HT1080 (cell line): Measurements from ENCODE around the gene PLA1A. TPM values are rescaled to one million over a fixed set of nuclear protein-coding genes. Genes with fewer than 3 reads are reported as not detected.

Experiments
- DNase-seq: peaks from one replicate; pipeline ENCODE4 v3.0.0-alpha.2; 2015; ENCODE audit warnings: low read depth
- total RNA-seq: library from RNA; depleted of rRNA; stranded (reverse); fragments of >200 nt; shearing (Covaris generic); gene quantifications from 2 replicates; pipeline ENCODE4 v1.2.3, GENCODE V29; 2014

PLA1A gene
- total RNA-seq, 1 experiment from 2014 or later = not detected

- no peak for DNase-seq
Measured at GRCh38 chr3:119636891-119637611, 39.4 kb downstream of the PLA1A start.

- DNase-seq = peak; percentile 97
Measured at GRCh38 chr3:119637679-119638477, 40.2 kb downstream of the PLA1A start.

GRCh38 chr3:119639494-119640350, 42.0 kb downstream of the PLA1A start:
- DNase-seq = peak; percentile 39

DNA sequence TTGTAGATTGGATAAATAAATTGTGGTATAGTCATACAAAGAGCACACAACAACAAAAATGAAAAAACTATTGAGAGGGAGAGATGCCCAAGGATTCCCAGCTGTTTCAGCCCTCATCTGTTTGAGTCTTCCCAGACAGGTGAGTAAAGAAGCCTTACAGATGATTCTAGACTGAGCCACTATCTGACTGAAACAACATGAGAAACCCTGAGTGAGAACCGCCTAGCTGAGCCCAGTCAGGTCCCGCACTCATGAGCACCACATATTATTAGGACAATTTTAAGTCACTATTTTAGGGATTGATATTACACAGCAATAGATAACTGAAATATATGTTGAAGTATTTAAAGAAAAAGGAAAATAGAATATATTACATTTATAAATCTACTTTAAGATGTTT, 43.7 kb downstream of the PLA1A start:
- no peak for DNase-seq

DNA sequence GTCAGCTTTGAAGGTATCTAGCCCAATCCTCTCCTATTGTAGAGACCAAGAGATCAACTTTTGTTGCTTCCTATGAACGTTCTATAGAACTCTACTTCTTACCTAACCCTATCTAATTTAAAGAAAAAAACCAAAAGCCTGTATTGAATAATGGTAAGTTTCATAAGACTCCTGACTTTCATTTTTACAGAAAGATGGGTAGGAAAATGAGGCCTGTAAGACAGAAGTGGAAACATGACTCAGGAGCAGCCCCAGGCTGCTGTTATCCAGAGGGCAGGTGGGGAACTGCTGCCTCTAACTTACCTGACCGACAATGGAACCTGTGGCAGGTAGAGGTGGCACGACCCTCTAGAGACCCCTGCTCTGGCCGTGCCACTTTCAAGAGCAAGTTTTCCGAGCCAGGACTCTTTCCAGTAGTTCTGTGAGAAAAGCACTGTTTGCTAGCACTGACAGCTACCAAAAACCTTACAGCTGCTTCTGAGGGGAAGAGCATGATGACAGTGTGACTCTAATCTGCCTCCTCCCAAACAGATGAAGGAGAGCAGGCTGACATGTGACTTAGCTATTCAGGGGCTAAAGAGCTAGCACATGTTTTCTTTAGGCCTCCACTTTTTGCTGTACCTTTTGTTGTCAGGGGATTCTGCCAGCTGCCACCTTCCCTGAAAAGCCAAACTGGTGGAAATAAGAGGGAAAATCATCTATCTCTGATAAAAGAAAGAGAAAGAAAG, 45.2 kb downstream of the PLA1A start:
- peak; percentile 28 for DNase-seq

DNA sequence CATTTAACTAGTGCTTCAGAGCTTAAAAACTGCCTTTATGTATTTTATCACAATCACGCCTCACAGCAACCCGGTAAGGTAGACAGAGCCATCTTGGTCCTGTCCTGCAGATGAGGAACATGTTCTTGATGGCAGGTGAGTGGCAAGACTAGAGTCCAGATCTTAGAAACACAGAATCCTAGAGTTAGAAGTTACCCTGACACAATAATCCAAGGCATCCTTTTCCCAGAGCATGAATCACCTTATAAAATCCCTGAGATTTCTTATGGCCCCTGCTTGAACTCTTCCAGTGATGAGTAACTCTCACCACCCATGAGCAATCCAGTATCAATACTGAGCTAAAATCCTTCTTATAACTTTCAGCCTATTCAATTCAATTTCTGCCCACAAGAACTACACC, 45.8 kb downstream of the PLA1A start:
- peak; percentile 92 for DNase-seq

GRCh38 chr3:119644481-119644880, 46.8 kb downstream of the PLA1A start:
- DNase-seq = no peak

DNA sequence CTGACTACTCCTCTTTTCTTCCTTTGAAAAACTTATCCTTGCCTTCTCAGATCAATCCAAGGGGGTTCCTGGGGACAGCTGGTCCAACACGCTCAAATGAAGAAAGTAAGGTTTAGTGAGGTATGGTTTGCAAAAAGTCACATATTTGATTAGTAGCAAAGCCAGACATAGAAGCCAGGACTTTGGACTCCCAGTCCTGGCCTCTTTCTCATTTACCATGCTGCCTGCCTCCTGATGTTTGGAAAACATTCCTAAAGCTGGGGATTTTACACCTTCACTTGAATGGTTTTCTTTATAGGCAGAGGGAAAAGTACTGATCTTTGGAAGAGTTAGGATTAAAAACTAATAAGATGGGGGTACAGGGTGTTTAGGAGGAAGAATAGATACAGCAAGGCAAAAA, 48.1 kb downstream of the PLA1A start:
- DNase-seq = no peak

- no peak for DNase-seq
Measured at GRCh38 chr3:119647171-119647570, 49.5 kb downstream of the PLA1A start.

DNA sequence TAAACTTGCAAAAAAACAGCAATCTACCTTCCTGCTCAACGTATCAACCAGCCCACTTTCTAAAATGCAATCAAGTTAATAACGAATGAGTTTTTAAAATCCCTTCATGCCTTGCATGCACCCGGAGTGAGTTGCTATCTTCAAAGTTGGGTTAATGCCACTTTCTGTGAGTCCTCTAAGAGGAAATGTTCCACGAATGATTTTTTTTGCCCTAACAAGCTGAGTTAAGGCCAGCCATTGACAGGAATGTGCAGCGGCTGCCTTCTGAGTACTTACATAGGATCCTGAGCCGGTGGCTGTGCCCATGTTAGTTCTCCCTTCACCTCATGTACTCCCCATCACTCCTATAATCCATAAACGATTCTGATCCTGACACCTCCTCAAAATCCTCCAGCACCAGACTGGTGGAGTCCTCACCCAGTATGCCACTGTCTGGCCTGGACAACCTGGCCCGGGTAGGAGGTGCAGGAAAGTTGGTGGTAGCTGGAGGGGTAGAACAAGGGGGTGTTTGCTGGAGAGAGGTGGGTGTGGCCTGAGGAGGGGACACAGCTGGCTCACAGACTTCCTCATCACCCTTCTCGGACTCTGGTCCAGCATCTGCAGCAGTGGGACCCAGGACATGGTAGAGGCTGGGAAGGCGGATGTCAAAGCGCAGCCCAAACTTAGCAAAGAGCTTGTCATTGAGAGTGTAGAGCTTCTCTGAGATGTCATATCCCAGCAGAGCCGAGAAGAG, 50.3 kb downstream of the PLA1A start:
- no peak for DNase-seq

DNA sequence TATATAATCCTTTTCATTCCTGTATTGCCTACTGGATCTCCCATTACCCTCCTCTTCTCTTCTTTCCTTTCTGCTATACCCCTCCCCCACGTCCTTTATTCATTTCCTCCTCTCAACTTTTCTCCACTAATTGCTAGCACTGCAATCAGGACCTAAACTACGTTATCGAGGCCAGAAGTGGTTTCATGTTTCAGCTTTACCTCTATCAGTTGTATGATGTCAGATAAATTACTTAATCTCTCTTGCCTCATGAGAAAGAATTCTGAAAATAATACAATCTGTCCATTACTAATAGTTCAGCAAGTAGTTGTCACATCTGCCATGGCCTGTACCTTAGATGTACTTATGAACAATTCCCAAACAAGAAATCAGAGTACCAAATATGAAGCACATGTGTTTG, 52.1 kb downstream of the PLA1A start:
- DNase-seq = no peak

DNA sequence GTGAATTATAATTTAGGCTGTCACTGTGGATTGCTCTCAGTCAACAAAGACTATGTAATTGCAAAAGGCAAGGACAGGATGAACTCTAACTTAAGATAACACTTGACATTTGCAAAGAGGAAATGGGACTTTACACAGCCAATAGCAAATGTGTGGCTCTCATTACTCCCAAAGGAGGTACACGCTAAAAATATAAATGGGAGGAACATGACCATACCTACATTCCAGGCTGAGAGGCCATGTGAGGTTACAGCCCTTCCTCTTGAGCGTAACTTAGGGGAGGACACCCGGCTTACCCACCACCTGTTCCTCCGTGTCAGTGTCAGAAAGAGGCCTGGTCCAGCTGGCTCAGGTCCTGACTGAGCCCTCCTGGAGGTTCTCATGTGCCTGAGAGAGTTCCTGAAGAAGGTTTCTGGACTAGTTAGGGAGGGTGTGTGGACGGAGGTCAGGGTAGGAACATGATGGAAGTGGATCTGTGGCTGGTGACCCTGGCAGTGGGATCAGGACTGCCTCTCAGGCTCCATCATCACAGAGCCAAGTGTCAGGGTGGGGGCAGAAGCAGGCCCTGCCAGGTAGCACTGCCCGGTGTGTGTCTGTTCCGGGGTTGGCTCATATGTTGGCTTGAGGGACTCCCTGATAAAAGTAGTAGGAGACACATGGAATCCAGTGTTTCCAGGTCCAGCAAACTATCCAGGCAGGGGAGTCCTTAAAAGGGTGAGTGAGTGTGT, 54.8 kb downstream of the PLA1A start:
- no peak for DNase-seq

- no peak for DNase-seq
Measured at GRCh38 chr3:119653876-119654275, 56.2 kb downstream of the PLA1A start.

GRCh38 chr3:119657887-119658702, 60.4 kb downstream of the PLA1A start:
- DNase-seq = no peak

DNA sequence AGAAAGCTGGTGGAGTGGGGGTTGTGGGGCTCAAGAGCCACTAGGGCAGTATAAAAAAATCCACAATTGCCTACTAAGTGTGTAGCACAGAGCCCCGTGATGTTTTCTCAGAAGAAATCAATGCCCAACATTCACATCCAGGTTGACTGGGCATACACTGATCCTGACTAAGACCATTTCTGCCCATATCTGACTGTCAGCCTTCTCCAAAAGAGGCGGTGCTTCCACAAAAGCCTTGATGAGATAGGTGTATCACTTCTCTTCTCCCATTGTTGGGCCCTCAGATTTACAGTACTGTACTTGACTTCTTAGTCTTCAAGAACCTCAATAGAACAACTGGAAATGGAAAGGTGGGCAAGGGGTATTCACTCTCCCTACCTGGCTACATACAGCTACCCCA, 61.3 kb downstream of the PLA1A start:
- DNase-seq = no peak

GRCh38 chr3:119659606-119660291, 62.1 kb downstream of the PLA1A start:
- DNase-seq = no peak

- no peak for DNase-seq
Measured at GRCh38 chr3:119660474-119661440, 63.1 kb downstream of the PLA1A start, which contains the start of gene POPDC2. POPDC2 (minus strand) TSS chr3:119660589; CDS start chr3:119660423, 166 bp downstream.
